Kidney epithelial cell (primary cell): ENCODE data around the gene IGFBP3. TPM values are rescaled to one million over a fixed set of nuclear protein-coding genes. Genes with fewer than 3 reads are reported as not detected.
"Not testable (repeated sequence)": the region's sequence is repeated elsewhere in the genome, so short reads cannot be mapped to it uniquely, and the experiment has no call there.

Experiments used
- DNase-seq: peaks from one replicate; pipeline ENCODE4 v3.0.0-alpha.2; 2010; ENCODE audit warnings: low read depth
- H3K27me3 ChIP-seq: 2 replicates; pipeline ENCODE4 v1.6.0; 2011; ENCODE audit warnings: low read length; ENCODE audit not compliant: control insufficient read depth, insufficient read depth
- H3K36me3 ChIP-seq: 2 replicates; pipeline ENCODE4 v1.5.1; 2011; ENCODE audit warnings: low read length; ENCODE audit not compliant: control insufficient read depth, insufficient read depth
- H3K4me3 ChIP-seq: 2 replicates; pipeline ENCODE4 v1.5.1; 2011; ENCODE audit warnings: low read depth, mild to moderate bottlenecking, control low read depth, low read length
- total RNA-seq: library from RNA; depleted of rRNA; stranded (reverse); fragments of >200 nt; gene quantifications from 2 replicates; pipeline ENCODE4 v1.2.3, GENCODE V29; 2015
- TF ChIP-seq, protein P1 (sequence below): IDR thresholded peaks from 2 replicates; pipeline ENCODE4 v1.5.1; 2011; ENCODE audit warnings: mild to moderate bottlenecking, moderate library complexity, low read length, control low read depth, inconsistent platforms; ENCODE audit not compliant: insufficient read depth, poor library complexity, severe bottlenecking

The IGFBP3 gene
- total RNA-seq, 1 donor from 2014 or later, result 152 TPM

DNA sequence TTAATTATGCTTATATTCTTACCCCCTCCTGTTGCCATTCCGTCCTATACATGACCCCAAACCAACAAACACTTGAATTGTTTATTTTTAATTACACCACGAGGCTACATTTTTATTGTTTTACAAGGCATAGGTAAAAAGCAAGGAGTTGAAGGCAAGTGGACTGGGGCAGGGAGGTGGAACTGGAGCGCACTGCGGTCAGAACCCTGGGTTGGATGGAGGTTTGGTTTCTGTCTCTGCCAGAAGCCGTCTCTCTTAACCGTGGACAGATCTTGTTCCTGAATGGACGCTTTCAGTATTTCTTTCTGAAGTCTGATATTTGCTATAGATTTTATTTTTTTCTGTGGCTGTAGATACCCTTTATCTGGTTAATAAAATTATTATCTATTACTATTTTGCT, 19.9 kb upstream of the IGFBP3 start:
- Histone ChIP-seq H3K36me3 (no peaks in the 10 kb centered on the region), H3K4me3 (no peak overlapping the region), H3K27me3 (no peaks in the 10 kb centered on the region)
- TF ChIP-seq, protein P1, sequence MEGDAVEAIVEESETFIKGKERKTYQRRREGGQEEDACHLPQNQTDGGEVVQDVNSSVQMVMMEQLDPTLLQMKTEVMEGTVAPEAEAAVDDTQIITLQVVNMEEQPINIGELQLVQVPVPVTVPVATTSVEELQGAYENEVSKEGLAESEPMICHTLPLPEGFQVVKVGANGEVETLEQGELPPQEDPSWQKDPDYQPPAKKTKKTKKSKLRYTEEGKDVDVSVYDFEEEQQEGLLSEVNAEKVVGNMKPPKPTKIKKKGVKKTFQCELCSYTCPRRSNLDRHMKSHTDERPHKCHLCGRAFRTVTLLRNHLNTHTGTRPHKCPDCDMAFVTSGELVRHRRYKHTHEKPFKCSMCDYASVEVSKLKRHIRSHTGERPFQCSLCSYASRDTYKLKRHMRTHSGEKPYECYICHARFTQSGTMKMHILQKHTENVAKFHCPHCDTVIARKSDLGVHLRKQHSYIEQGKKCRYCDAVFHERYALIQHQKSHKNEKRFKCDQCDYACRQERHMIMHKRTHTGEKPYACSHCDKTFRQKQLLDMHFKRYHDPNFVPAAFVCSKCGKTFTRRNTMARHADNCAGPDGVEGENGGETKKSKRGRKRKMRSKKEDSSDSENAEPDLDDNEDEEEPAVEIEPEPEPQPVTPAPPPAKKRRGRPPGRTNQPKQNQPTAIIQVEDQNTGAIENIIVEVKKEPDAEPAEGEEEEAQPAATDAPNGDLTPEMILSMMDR, result no peak
- DNase-seq, result no peak

DNA sequence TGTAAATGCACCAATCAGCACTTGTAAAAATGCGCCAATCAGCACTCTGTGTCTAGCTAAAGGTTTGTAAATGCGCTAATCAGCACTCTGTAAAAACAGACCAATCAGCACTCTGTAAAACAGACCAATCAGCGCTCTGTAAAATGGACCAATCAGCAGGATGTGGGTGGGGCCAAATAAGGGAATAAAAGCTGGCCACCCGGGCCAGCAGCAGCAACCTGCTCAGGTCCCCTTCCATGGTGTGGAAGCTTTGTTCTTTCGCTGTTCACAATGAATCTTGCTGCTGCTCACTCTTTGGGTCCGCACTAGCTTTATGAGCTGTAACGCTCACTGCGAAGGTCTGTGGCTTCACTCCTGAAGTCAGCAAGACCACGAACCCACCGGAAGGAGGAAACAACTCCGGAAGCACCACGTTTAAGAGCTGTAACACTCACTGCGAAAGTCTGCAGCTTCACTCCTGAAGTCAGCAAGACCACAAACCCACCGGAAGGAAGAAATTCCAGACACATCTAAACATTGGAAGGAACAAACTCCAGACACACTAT, 19.2 kb upstream of the IGFBP3 start:
- not testable (repeated sequence) for DNase-seq, H3K36me3 ChIP-seq, H3K27me3 ChIP-seq, H3K4me3 ChIP-seq

DNA sequence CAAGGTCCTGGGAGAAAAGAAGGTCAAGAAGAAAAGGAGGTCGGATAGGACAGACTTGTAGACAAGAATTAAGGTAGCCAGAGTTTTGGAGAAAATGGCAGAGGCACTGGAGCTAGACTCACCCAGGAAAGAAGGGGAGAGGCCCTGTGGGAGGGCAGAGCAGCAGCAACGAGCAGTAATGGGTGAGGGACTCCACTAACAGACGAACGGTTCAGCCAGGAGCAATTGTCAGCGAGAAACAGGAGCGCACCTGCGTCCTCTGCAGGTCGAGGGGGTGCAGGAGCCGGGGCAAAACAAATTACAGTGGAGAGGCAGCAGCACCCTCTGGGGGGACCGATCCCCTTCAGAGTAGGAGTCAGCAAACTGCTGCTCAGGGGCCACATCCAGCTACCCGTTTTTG, 18.5 kb upstream of the IGFBP3 start:
- TF ChIP-seq, protein P1, result no peak
- H3K4me3 ChIP-seq, result no peak overlapping the region
- DNase-seq, result no peak

DNA sequence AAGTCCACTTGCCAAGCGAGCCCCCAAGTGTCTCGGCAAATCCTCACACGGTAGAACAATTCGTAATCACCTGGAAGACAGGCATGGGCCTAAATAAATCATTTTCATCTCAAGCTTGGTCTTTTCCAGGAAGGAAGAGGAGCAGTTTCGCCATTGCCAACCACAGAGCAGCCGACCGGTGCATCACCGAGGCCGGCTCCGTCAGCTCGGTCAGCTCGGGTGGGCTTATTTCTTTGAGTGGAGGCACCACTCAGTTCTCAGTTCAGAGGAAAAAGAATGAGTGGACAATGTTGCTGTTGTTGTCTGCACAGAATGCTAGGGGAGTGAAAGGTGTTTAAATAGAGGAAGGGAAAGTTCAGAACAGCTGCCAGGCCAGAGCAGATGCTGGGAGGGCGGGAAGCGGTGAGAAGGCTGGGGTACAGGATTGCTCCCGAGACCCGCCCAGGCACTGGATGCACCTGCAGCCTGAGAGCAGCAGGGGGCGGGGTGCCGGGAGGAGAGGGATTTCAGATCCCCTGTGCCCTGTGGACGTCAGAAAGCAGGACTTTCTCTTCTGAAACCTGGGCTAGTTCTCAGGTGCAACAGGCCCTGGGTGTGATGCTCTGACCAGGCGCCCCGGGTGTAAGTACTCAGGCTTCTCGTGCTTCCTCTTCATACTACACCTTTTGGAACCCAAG, 17.7 kb upstream of the IGFBP3 start:
- Histone ChIP-seq H3K36me3 (no peaks in the 10 kb centered on the region), H3K27me3 (no peaks in the 10 kb centered on the region), H3K4me3 (no peak overlapping the region)
- no peak for DNase-seq
- TF ChIP-seq, protein P1, result peak; percentile 31

More for the DNA sequence above, 18.5 kb upstream of the IGFBP3 start:
- Histone ChIP-seq H3K36me3 (no peaks in the 10 kb centered on the region), H3K27me3 (no peaks in the 10 kb centered on the region)

DNA sequence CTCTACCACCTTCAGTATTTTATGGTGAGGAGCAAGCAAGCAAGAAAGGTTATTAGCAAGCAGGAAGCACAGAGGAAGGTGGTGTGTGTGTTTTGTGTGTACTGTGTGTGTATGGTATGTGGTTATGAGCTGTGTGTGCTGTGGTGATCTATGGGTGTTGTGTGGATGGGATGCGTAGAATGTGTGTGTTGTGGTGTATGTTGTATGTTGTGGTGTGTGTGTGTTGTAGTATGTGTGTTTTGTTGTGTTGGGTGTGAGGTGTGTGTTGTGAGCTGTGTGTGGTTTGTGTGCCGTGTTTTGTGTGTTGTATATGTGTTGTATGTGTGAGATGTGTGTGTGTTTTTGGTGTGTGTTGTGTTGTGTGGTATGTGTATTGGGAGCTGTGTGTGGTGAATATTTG, 16.8 kb upstream of the IGFBP3 start:
- Histone ChIP-seq H3K36me3 (no peaks in the 10 kb centered on the region), H3K4me3 (no peak overlapping the region), H3K27me3 (no peaks in the 10 kb centered on the region)
- TF ChIP-seq, protein P1, result no peak
- DNase-seq, result no peak

DNA sequence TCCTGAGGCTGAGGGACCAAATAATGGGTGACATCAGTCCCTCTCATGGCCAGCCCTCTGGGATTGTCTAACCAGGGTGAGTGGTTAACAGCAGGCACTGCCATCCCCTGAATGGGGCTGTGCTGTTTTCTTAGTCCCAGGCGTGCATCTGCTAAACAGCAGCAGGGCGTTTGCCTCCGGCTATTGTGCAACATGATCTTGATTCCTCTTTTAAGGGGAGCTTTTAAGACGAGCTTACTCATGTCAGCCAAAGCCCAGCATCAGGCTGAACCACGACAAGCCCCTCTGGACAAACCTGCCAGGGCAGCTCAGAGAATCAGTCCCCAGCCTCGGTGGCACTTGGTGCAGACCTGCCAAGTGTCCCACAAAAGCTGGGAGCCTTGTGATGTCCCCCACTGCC, 16.2 kb upstream of the IGFBP3 start:
- Histone ChIP-seq H3K4me3 (no peak overlapping the region), H3K27me3 (no peaks in the 10 kb centered on the region), H3K36me3 (no peaks in the 10 kb centered on the region)
- DNase-seq, result no peak
- TF ChIP-seq, protein P1, result no peak
